GM10248 (cell line): Measurements from ENCODE around the gene ETNK2.

Experiments
- CTCF ChIA-PET: fragments of 300-600 bp; sonication (Branson Sonifier 250); formaldehyde crosslinking; extraction: SDS; loops from one replicate; lab custom pipeline; 2021; ENCODE audit warnings: antibody characterized with exemption; lab: Yijun Ruan, JAX
- POLR2A ChIA-PET: fragments of 350-650 bp; sonication (Branson Sonifier 250); formaldehyde crosslinking; extraction: SDS; loops from one replicate; lab custom pipeline; 2020; ENCODE audit warnings: antibody characterized with exemption; lab: Yijun Ruan, JAX
- DNase-seq: peaks from one replicate; pipeline ENCODE4 v3.0.0; 2012; ENCODE audit errors: extremely low spot score
- CTCF ChIP-seq: IDR thresholded peaks from 2 replicates; pipeline ENCODE4 v1.5.1; 2012; ENCODE audit warnings: mild to moderate bottlenecking, low read depth; ENCODE audit errors: extremely low read depth, missing control alignments, control extremely low read depth

The ETNK2 gene

DNA sequence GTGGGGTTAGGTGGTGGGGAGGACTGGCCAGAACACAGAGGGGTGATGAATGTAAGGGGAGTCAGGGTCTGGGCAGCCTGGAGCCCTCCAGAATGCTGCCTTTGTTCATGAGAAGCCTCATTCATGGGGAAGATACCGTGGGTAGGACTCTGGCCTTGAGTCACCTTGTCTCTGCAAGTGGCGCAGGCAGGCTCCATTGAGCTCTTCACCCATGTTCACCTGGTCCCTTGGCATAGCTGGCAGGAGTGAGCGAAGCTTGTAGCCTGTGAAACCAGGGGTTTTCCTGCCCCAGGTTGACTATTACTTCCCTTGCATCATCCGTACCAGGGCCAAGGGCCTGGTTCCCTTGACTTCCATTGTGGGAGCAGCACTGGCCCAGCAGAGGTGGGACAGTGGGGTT lies 53.2 kb downstream of the ETNK2 start:
- ChIA-PET POLR2A (no interaction called here), CTCF (interaction anchor here (0.9 kb wide), 1 partner anchor 46 kb away, joined by 3 read pairs; no protein-coding TSS in a partner anchor)
- TF ChIP-seq CTCF, result no peak
- no peak for DNase-seq

GRCh38 chr1:204096931-204097330 lies 54.9 kb downstream of the ETNK2 start:
- TF ChIP-seq CTCF, result no peak
- DNase-seq, result no peak
- ChIA-PET CTCF (no interaction called here), POLR2A (no interaction called here)

- TF ChIP-seq CTCF, result no peak
- POLR2A ChIA-PET, result no interaction called here
- CTCF ChIA-PET, result no interaction called here
- DNase-seq, result no peak
These were observed 56.8 kb downstream of the ETNK2 start for GRCh38 chr1:204094856-204095634.

- DNase-seq, result no peak
- no peak for TF ChIP-seq CTCF
- CTCF ChIA-PET, result no interaction called here
- POLR2A ChIA-PET, result no interaction called here
These were observed 57.5 kb downstream of the ETNK2 start for GRCh38 chr1:204094313-204094729.

DNA sequence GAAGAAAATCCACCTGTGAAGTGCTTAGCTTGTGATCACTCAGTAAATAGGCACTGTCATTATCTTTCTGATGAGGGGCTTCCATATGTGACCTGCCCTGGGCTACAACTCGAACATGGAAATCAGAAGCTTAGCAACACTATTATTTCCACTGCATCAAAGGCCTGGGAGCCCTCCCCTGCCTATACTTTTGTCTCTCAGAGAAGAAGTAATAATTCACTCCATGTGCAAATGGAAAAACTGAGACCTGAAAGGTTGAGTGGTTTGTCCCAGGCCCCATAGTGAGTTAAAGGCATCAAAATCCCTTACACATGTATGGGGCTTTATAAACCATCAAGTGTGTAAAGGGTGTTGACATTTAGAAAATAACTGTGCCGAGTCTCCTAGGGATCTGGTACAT lies 58.1 kb downstream of the ETNK2 start:
- no peak for TF ChIP-seq CTCF
- CTCF ChIA-PET, result no interaction called here
- DNase-seq, result no peak
- POLR2A ChIA-PET, result no interaction called here

DNA sequence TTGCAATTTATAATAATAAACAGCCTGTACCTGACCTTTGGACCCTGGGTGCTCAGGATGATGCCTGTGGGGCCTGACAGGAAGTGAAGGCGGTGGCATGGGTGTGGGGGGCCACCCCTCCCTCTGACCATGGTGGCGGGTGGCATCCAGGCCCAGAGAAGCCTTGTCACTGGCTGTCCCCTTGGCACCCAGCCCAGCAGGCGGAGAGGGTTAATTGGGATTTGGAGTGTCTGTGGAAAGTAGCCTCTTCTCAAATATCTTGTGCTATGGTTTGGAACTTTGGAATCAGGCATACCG lies 58.5 kb downstream of the ETNK2 start:
- POLR2A ChIA-PET, result no interaction called here
- TF ChIP-seq CTCF, result no peak
- CTCF ChIA-PET, result no interaction called here
- DNase-seq, result no peak
